Mucosa of descending colon (tissue), 3 donors: ENCODE data around the gene PDE1A. TPM values are rescaled to one million over a fixed set of nuclear protein-coding genes. Genes with fewer than 3 reads are reported as not detected.
"Not testable (repeated sequence)": the region's sequence is repeated elsewhere in the genome, so short reads cannot be mapped to it uniquely, and the experiment has no call there.

Experiments
- ATAC-seq: fragments of 200-7000 bp; cut with Tn5 transposase; one replicate; pipeline ENCODE4 v1.9.1; 2020; ENCODE audit warnings: mild to moderate bottlenecking, moderate library complexity
- DNase-seq, 3 donors: peaks; one replicate each; pipeline ENCODE4 v3.0.0-alpha.2; 2020
- H3K36me3 ChIP-seq: fragments of 200-600 bp; one replicate; pipeline ENCODE4 v1.8.0; 2021; ENCODE audit warnings: low read depth, mild to moderate bottlenecking
- H3K4me1 ChIP-seq: fragments of 200-600 bp; one replicate; pipeline ENCODE4 v1.8.0; 2021; ENCODE audit warnings: low read depth, mild to moderate bottlenecking
- H3K4me3 ChIP-seq: fragments of 200-600 bp; one replicate; pipeline ENCODE4 v1.8.0; 2021; ENCODE audit warnings: mild to moderate bottlenecking
- H3K9me3 ChIP-seq: fragments of 200-600 bp; one replicate; pipeline ENCODE4 v1.8.0; 2021; ENCODE audit warnings: mild to moderate bottlenecking
- CTCF ChIP-seq: fragments of 200-600 bp; IDR thresholded peaks from one replicate; pipeline ENCODE4 v1.8.0; 2022; ENCODE audit warnings: antibody characterized with exemption, mild to moderate bottlenecking
- intact Hi-C, 2 donors: fragments of 100-400 bp; cut with DNase I in 1 of 2; cut with micrococcal nuclease in 1 of 2; formaldehyde crosslinking; loops; one replicate each; pipeline versions ENCODE4 v1.11.0 to v1.11.1; 2022; cut with DNase I, micrococcal nuclease
- total RNA-seq, 3 donors: library from RNA; stranded (reverse); fragmentation: NEBNext Ultra II Directional in 2 of 3; extraction: Animal tissue kit (Norgen Biotek cat#: 25700) in 2 of 3; gene quantifications; one replicate each; pipeline versions ENCODE4 v1.2.1 to v1.2.4, GENCODE V29; 2021 to 2023
- donor health status: DM: no; HTN: no; CAD: no; lungs with moderate emphysema.
- donor health status: DM: no; HTN: no; CAD: no.
- donor health status: DM: no; HTN: yes; CAD: no.

The PDE1A gene
- total RNA-seq, 3 donors from 2014 or later = 1.1 to 10.8 (median 3.9) TPM

GRCh38 chr2:182406221-182406620 is 20.6 kb downstream of the PDE1A start:
- TF ChIP-seq CTCF = no peak
- no peak for DNase-seq
- Histone ChIP-seq H3K9me3 (no peaks in the 10 kb centered on the region), H3K4me3 (no peak overlapping the region), H3K36me3 (no peaks in the 10 kb centered on the region), H3K4me1 (no peaks in the 10 kb centered on the region)
- intact Hi-C loops = no loop called here
- no peak for ATAC-seq

GRCh38 chr2:182404975-182405561 is 21.8 kb downstream of the PDE1A start:
- Histone ChIP-seq H3K4me1 (no peaks in the 10 kb centered on the region), H3K9me3 (no peaks in the 10 kb centered on the region), H3K36me3 (no peaks in the 10 kb centered on the region), H3K4me3 (no peak overlapping the region)
- no peak for ATAC-seq
- intact Hi-C loops = no loop called here
- TF ChIP-seq CTCF = no peak
- DNase-seq = no peak

GRCh38 chr2:182404092-182404491 is 22.7 kb downstream of the PDE1A start:
- intact Hi-C loops = no loop called here
- no peak for ATAC-seq
- no peaks in the 10 kb centered on the region for H3K4me1 ChIP-seq
- no peak for TF ChIP-seq CTCF
- H3K4me3 ChIP-seq = no peak overlapping the region
- no peaks in the 10 kb centered on the region for H3K9me3 ChIP-seq
- DNase-seq = no peak
- no peaks in the 10 kb centered on the region for H3K36me3 ChIP-seq

GRCh38 chr2:182393270-182393760 is 33.5 kb downstream of the PDE1A start:
- Histone ChIP-seq H3K4me1 (no peaks in the 10 kb centered on the region), H3K9me3 (no peaks in the 10 kb centered on the region), H3K4me3 (no peak overlapping the region), H3K36me3 (no peaks in the 10 kb centered on the region)
- intact Hi-C loops = no loop called here
- ATAC-seq (no peak), DNase-seq (no peak)
- TF ChIP-seq CTCF = no peak

GRCh38 chr2:182391443-182391842 is 35.4 kb downstream of the PDE1A start:
- no peaks in the 10 kb centered on the region for H3K4me1 ChIP-seq
- ATAC-seq = no peak
- peaks cover 4% of the 10 kb centered on the region for H3K9me3 ChIP-seq
- no peak for DNase-seq
- TF ChIP-seq CTCF = no peak
- intact Hi-C loops = no loop called here
- H3K4me3 ChIP-seq = no peak overlapping the region
- H3K36me3 ChIP-seq = no peaks in the 10 kb centered on the region

- DNase-seq, intact Hi-C loops, H3K36me3 ChIP-seq, H3K4me1 ChIP-seq, ATAC-seq, H3K4me3 ChIP-seq: not testable (repeated sequence)
- peaks cover 17% of the 10 kb centered on the region for H3K9me3 ChIP-seq
Observed at GRCh38 chr2:182386267-182386880, 40.5 kb downstream of the PDE1A start.
